Lower lobe of right lung (tissue), 2 donors: ENCODE data around the gene VPS50. TPM values are rescaled to one million over a fixed set of nuclear protein-coding genes. Genes with fewer than 3 reads are reported as not detected.

Source experiments
- ATAC-seq, 2 donors: fragments of 200-7000 bp; cut with Tn5 transposase; one replicate each; pipeline ENCODE4 v1.9.1; 2020 to 2022; ENCODE audit warnings: mild to moderate bottlenecking in 2 of 2, moderate library complexity in 2 of 2
- DNase-seq: peaks from one replicate; pipeline ENCODE4 v3.0.0-alpha.2; 2020
- H3K27ac ChIP-seq: fragments of 200-600 bp; one replicate; pipeline ENCODE4 v1.8.0; 2022
- H3K27me3 ChIP-seq: fragments of 200-600 bp; one replicate; pipeline ENCODE4 v1.8.0; 2022; ENCODE audit warnings: low read depth
- H3K36me3 ChIP-seq: fragments of 200-600 bp; one replicate; pipeline ENCODE4 v1.8.0; 2022; ENCODE audit warnings: mild to moderate bottlenecking
- H3K4me1 ChIP-seq: fragments of 200-600 bp; one replicate; pipeline ENCODE4 v1.8.0; 2022
- H3K4me3 ChIP-seq: fragments of 200-600 bp; one replicate; pipeline ENCODE4 v1.8.0; 2022; ENCODE audit warnings: mild to moderate bottlenecking
- H3K9me3 ChIP-seq: fragments of 200-600 bp; one replicate; pipeline ENCODE4 v1.8.0; 2022
- CTCF ChIP-seq: fragments of 200-600 bp; IDR thresholded peaks from one replicate; pipeline ENCODE4 v1.8.0; 2022; ENCODE audit warnings: antibody characterized with exemption, mild to moderate bottlenecking
- intact Hi-C: fragments of 100-400 bp; cut with DNase I; formaldehyde crosslinking; loops from one replicate; pipeline ENCODE4 v1.11.0; 2022
- total RNA-seq: library from RNA; stranded (reverse); fragmentation: NEBNext Ultra II Directional; extraction: Animal tissue kit (Norgen Biotek cat#: 25700); gene quantifications from one replicate; pipeline ENCODE4 v1.2.1, GENCODE V29; 2021
- donor health status: DM: no; HTN: yes; CAD: no; lungs with severe emphysema.

VPS50 gene
- total RNA-seq, 1 donor from 2014 or later = 34.6 TPM

- DNase-seq = no peak
- intact Hi-C loops = no loop called here
- no peaks in the 10 kb centered on the region for H3K36me3 ChIP-seq
- ATAC-seq = no peak
- no peaks in the 10 kb centered on the region for H3K27me3 ChIP-seq
- H3K9me3 ChIP-seq = no peaks in the 10 kb centered on the region
- H3K27ac ChIP-seq = no peak overlapping the region
- TF ChIP-seq CTCF = no peak
- H3K4me3 ChIP-seq = no peak overlapping the region
- no peaks in the 10 kb centered on the region for H3K4me1 ChIP-seq
Measured at GRCh38 chr7:93212881-93213280, 19.3 kb upstream of the VPS50 start.

GRCh38 chr7:93218997-93219827, 13.0 kb upstream of the VPS50 start:
- H3K9me3 ChIP-seq = no peaks in the 10 kb centered on the region
- no peak for TF ChIP-seq CTCF
- H3K27me3 ChIP-seq = no peaks in the 10 kb centered on the region
- no peak for DNase-seq
- H3K4me1 ChIP-seq = no peaks in the 10 kb centered on the region
- H3K36me3 ChIP-seq = no peaks in the 10 kb centered on the region
- ATAC-seq = no peak
- intact Hi-C loops = no loop called here
- H3K4me3 ChIP-seq = no peak overlapping the region
- H3K27ac ChIP-seq = no peak overlapping the region

GRCh38 chr7:93219868-93220267, 12.3 kb upstream of the VPS50 start:
- no peak for ATAC-seq

GRCh38 chr7:93226310-93226709, 5.9 kb upstream of the VPS50 start, which contains the start of gene HEPACAM2:
TSS of gene HEPACAM2 (minus strand) at chr7:93226469.
- no peak within 1 kb of the TSS for H3K4me3 ChIP-seq
- H3K27me3 ChIP-seq = no peaks in the 10 kb centered on the region

More at GRCh38 chr7:93219868-93220267, 12.3 kb upstream of the VPS50 start:
- H3K4me3 ChIP-seq = no peak overlapping the region
- H3K27me3 ChIP-seq = no peaks in the 10 kb centered on the region
- H3K4me1 ChIP-seq = no peaks in the 10 kb centered on the region
- H3K9me3 ChIP-seq = no peaks in the 10 kb centered on the region
- intact Hi-C loops = no loop called here
- no peak for TF ChIP-seq CTCF
- no peak overlapping the region for H3K27ac ChIP-seq
- DNase-seq = no peak
- no peaks in the 10 kb centered on the region for H3K36me3 ChIP-seq

GRCh38 chr7:93228302-93228701, 3.9 kb upstream of the VPS50 start:
- H3K27ac ChIP-seq = no peak overlapping the region
- DNase-seq (no peak), ATAC-seq (no peak)
- no peaks in the 10 kb centered on the region for H3K9me3 ChIP-seq
- H3K36me3 ChIP-seq = no peaks in the 10 kb centered on the region
- intact Hi-C loops = no loop called here
- peak; percentile 84 for TF ChIP-seq CTCF
- H3K4me3 ChIP-seq = no peak overlapping the region
- H3K4me1 ChIP-seq = peaks cover 8% of the 10 kb centered on the region
- no peaks in the 10 kb centered on the region for H3K27me3 ChIP-seq

More at GRCh38 chr7:93226310-93226709, 5.9 kb upstream of the VPS50 start, which contains the start of gene HEPACAM2:
- peaks cover under 1% of the 10 kb centered on the region for H3K4me1 ChIP-seq
- no peaks in the 10 kb centered on the region for H3K9me3 ChIP-seq
- H3K36me3 ChIP-seq = no peaks in the 10 kb centered on the region
- intact Hi-C loops = no loop called here
- DNase-seq (no peak), ATAC-seq (no peak)
- no peak within 1 kb of the TSS for H3K27ac ChIP-seq
- TF ChIP-seq CTCF = no peak
